Fibroblast of the conjunctiva (primary cell): ENCODE measurements around the gene GRAP2.
"Not testable (repeated sequence)": the region's sequence is repeated elsewhere in the genome, so short reads cannot be mapped to it uniquely, and the experiment has no call there.

Source experiments
- DNase-seq: peaks from one replicate; pipeline ENCODE4 v3.0.0-alpha.2; 2010; ENCODE audit warnings: low read depth

GRAP2 gene

GRCh38 chr22:39967103-39967829 lies 66.4 kb downstream of the GRAP2 start:
- no peak for DNase-seq

- DNase-seq = no peak
Measured at GRCh38 chr22:39967996-39968972, 67.4 kb downstream of the GRAP2 start.

DNA sequence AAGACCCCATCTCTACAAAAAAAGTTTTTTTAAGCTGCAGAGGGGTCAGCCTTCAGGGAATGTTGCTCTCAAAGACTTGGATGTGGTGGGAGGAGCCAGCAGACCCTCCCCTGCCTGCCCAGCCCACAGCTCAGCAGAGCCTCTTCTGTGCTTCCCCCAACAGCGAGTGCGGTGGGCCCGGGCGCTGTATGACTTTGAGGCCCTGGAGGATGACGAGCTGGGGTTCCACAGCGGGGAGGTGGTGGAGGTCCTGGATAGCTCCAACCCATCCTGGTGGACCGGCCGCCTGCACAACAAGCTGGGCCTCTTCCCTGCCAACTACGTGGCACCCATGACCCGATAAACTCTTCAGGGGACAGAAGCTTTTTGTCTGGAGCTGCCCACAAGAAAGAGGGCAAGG lies 69.9 kb downstream of the GRAP2 start:
- no peak for DNase-seq

DNA sequence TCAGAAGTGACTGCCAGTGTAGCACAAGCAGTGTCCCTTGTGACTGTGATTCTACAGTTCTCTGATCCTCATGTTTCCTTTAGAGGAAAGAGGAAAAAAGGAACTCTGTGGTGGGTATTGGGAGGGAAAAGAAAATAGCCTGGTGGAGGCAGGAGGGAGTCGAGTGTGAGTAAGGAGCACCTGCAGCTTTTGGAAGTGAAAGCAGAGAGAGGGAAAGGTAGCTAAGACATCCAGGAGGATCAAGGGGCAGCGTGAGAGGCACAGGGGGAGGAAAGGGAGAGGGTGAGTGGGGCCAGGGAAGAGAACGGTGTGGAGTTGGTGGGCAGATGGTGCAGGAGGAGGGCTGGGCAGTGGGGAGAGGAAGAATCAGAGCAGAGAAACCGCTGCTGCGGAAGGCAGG lies 71.8 kb downstream of the GRAP2 start:
- no peak for DNase-seq

DNA sequence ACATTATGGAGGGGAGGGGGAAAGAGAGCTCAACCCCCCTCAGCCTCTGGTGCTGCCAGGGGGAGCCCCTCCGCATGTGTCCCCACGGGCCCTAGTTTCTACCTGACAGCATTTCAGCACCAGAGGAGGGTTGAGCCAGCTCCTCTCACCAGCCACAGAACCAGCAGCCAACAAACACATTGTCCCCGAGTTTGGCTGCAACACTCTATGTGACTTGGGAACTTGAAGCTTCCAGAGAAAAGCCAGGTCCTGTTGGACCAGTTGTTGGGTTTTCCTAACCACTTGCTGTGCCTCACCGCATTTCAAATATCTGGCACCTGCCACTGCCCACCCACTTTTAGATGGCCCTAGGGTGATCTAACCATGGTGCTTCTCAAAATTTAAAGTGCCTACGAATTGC lies 72.8 kb downstream of the GRAP2 start:
- no peak for DNase-seq

- DNase-seq = no peak
Measured at GRCh38 chr22:39974065-39974464, 73.2 kb downstream of the GRAP2 start.

DNA sequence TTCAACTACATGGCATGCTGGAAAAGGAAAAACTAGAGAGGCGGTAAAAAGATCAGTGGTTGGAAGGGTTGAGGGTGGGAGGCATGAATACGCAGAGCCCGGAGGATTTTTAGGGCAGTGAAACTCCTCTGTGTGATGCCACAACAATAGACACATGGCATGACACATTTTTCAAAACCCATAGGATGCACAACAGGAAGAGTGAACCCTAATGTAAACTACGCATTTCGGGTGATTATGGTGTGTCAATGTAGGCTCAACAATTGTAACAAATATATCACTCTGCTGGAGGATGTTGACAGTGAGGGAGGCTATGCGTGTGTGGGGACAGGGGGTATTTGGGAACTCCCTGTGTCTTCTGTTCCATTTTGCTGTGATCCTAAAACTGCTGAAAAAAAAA lies 78.2 kb downstream of the GRAP2 start:
- DNase-seq = no peak

GRCh38 chr22:39979458-39979857 lies 78.6 kb downstream of the GRAP2 start:
- DNase-seq = no peak

GRCh38 chr22:39980596-39980995 lies 79.7 kb downstream of the GRAP2 start:
- DNase-seq = no peak

DNA sequence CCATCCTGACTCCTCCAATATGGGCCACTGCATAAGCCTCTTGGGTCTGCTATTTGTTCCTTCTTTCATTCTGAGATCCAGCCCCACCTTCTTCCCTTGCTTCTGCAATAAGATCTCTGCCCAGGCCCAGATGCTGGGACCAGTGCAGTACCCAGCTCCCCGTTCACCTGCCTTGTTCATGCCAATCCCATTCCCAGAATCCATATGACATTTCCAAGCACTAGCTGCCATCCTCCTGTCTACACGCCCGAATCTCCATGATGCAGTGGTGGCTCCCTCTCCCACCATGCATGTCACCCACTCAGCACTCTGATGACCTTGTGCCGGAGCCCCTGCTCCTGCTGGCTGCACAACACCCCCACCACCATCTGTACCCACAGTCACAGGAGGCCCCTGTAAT lies 82.5 kb downstream of the GRAP2 start:
- DNase-seq = no peak

DNA sequence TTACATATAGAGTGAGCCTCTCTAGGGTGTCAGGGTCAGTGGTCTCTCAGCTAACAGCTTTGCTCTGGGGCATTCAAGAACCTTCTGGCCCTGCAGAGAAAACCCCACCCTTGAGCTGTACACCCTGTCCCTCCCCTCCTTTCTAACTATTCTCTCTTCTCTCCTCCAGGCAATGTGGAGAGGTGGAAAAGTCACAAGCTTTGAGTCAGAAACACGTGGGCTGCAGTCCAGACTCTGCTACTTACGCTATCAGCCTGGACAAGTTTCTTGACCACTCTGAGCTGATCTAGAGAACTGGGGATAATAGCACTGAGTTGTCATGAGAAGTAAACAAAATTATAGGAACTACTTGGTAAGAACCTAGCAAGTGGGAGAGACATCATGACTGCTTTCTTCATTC lies 83.1 kb downstream of the GRAP2 start:
- DNase-seq = no peak

DNA sequence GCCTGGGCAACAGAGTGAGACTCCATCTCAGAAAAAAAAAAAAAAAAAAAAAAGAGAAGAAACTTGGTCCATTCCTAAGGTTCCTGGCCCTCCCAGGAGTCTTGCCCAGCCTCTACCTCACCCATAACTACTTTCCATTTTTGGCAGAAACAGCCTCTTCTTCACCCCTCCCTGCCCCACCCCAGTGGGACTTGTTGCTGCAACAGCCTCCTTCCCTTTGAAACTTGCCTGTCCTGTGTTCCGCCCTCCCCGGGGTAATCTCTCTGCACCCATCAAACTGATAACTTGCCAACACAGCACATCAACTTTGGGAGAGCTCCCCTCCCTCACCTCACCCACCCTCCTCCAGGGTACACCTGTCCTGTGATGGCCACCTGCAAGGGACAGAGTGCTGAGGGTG lies 83.9 kb downstream of the GRAP2 start:
- no peak for DNase-seq

- no peak for DNase-seq
Measured at GRCh38 chr22:39985383-39986035, 84.6 kb downstream of the GRAP2 start.

DNA sequence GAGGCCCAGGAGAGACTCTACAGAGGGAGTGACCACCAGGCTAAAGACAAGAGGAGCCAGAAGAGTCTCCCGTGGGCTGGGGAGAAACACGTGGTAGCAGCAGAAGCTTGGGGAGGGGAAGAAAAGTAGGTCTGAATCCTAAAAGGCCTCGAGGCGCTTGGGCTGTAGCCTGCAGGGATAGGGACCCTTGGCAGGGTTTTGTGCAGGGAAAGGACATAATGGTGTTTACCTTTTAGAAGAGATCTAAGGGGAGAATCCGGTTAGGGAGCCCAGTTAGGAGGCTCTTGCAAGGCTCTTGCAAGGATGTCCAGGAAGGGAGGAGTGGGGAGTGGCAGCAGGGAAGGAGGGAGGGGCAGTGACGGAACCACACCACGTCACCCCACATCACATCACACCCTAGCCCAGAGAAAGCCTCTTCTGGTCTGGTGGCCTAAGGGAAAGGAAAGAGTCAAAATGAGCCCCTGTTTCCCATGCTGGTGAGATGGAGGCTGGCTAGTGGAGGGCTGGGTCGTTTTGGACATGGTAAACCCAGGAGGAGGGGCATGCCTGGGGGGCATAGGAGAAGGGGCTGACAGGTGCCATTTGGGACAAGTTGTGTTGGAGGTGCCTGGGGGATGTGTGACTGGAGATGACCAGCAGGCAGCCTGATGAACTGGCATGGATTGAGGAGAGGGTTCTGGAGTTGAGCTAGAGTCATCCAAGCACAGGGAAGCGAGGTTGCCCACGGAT lies 87.7 kb downstream of the GRAP2 start:
- DNase-seq = no peak

GRCh38 chr22:39989633-39990032 lies 88.7 kb downstream of the GRAP2 start:
- DNase-seq = no peak

DNA sequence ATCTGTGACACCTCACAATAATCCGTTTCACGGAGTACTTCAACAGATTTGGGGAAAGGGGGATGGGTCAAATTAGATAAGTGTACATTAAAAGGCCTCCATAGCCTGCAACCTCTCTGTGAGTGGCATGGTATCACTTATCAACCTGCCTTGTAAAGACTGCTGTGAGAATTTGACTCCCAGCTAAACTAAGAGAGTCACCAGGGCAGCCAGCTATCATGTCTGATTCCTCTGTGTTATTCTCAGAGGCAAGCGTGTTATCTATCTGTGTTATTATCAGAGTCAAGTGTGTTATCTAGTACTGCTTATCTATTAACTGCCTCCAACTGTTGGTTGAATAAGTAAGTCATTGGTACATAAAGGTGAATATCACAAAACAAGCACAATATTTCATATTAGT lies 89.8 kb downstream of the GRAP2 start:
- DNase-seq = no peak

- no peak for DNase-seq
Measured at GRCh38 chr22:39991159-39991860, 90.4 kb downstream of the GRAP2 start.

- no peak for DNase-seq
Measured at GRCh38 chr22:39992088-39992826, 91.4 kb downstream of the GRAP2 start.

- DNase-seq = not testable (repeated sequence)
Measured at GRCh38 chr22:39992894-39993293, 92.0 kb downstream of the GRAP2 start.

DNA sequence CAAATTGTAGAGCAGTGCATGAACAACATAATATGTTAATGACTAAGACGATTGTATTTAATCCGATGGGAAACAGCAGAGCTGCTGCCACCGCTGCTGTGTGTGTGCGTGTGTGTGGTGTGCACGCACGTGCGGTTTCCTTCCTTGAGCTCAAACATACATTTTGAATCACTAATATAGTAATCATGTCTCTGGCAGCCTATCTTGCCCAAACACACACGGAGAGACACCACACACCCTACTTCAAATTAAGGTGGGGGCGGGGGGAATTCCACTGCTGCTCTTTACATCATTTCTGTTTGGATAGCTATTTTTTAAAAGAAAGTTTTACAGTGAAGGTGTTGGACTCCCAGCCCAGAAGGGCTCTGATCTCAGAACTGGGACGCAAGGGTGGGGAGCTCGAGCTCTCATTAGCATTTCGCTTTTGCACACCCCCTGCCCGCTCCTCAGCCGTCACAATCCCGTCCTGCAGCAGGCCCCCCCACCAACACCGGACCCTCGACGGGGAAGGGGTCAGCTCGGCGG lies 93.2 kb downstream of the GRAP2 start:
- DNase-seq = no peak
